Measurements from ENCODE around the gene CAMTA1.

Gene CAMTA1

GRCh38 chr1:6961905-6962477, 176.7 kb downstream of the CAMTA1 start:
- DNase-seq: no peak

GRCh38 chr1:6962478-6962995, 177.3 kb downstream of the CAMTA1 start:
- DNase-seq: peak; percentile 65 to 70

- DNase-seq: peak; percentile 76 to 80
These were observed 178.0 kb downstream of the CAMTA1 start for GRCh38 chr1:6962996-6963911.

- DNase-seq: no peak
These were observed 178.7 kb downstream of the CAMTA1 start for GRCh38 chr1:6963912-6964307.

- DNase-seq: no peak
These were observed 180.1 kb downstream of the CAMTA1 start for GRCh38 chr1:6965083-6965934.

GRCh38 chr1:6965935-6966241, 180.6 kb downstream of the CAMTA1 start:
- DNase-seq: no peak

GRCh38 chr1:6966326-6966725, 181.1 kb downstream of the CAMTA1 start:
- no peak for DNase-seq

GRCh38 chr1:6967431-6968111, 182.3 kb downstream of the CAMTA1 start:
- DNase-seq: no peak

GRCh38 chr1:6969106-6969505, 183.9 kb downstream of the CAMTA1 start:
- DNase-seq: peak; percentile 18 to 24

GRCh38 chr1:6969762-6970161, 184.5 kb downstream of the CAMTA1 start:
- no peak for DNase-seq

- DNase-seq: no peak
These were observed 185.0 kb downstream of the CAMTA1 start for GRCh38 chr1:6970221-6970620.

GRCh38 chr1:6971048-6971447, 185.8 kb downstream of the CAMTA1 start:
- DNase-seq: no peak

- DNase-seq: no peak
These were observed 186.4 kb downstream of the CAMTA1 start for GRCh38 chr1:6971699-6972098.

GRCh38 chr1:6972399-6972798, 187.1 kb downstream of the CAMTA1 start:
- DNase-seq: no peak

GRCh38 chr1:6975331-6976043, 190.2 kb downstream of the CAMTA1 start:
- DNase-seq: no peak

GRCh38 chr1:6976044-6976375, 190.8 kb downstream of the CAMTA1 start:
- DNase-seq: no peak

- no peak for DNase-seq
These were observed 193.9 kb downstream of the CAMTA1 start for GRCh38 chr1:6979003-6979613.

- no peak for DNase-seq
These were observed 196.3 kb downstream of the CAMTA1 start for GRCh38 chr1:6981595-6981994.

- no peak for DNase-seq
These were observed 197.2 kb downstream of the CAMTA1 start for GRCh38 chr1:6982443-6982842.

GRCh38 chr1:6982860-6983259, 197.6 kb downstream of the CAMTA1 start:
- DNase-seq: no peak

GRCh38 chr1:6984536-6984935, 199.3 kb downstream of the CAMTA1 start:
- no peak for DNase-seq

GRCh38 chr1:6984986-6985385, 199.7 kb downstream of the CAMTA1 start:
- no peak for DNase-seq
